ENCODE results near the gene GNAL. TPM values are rescaled to one million over a fixed set of nuclear protein-coding genes. Genes with fewer than 3 reads are reported as not detected.
A peak's percentile ranks its signal among the peaks of the same experiment; 100 is the strongest.

GNAL gene
- total and polyA plus RNA-seq, 2 of the 4 experiments (the other 2 are of a cell fraction) = 0.15 to 0.36 TPM

GRCh38 chr18:11857177-11857887, 168.3 kb downstream of the GNAL start:
- H3K79me1 ChIP-seq (ENCODE audit: low read depth in 1 of 2, low read length in 2 of 2) = peaks cover 10 to 22% of the 10 kb centered on the region in 2 experiments; a peak in 3 of 4 replicates
- H4K5ac ChIP-seq (ENCODE audit: low read depth, low read length) = peak overlapping the region; percentile 88
- ChIA-PET CTCF (no interaction called here), POLR2A (ENCODE audit: unreplicated experiment) (no interaction called here)
- peak; percentile 100 for DNase-seq
- peak overlapping the region; percentile 94 for H3K23ac ChIP-seq (ENCODE audit: low read depth, low read length)
- H3K4ac ChIP-seq (ENCODE audit: low read depth, low read length) = peak overlapping the region; percentile 94
- H3K9ac ChIP-seq (ENCODE audit: low read depth, low read length) = peak overlapping the region; percentile 73
- peak overlapping the region; percentile 96 for H3K56ac ChIP-seq (ENCODE audit: extremely low read depth, insufficient read depth, low read length)
- peak overlapping the region; percentile 89 for H2BK20ac ChIP-seq (ENCODE audit: low read depth, low read length)
- intact Hi-C loops (cut with micrococcal nuclease) (loop anchor here (10.0 kb wide), 1 partner anchor 87 kb away; no protein-coding TSS in a partner anchor), dilution Hi-C loops (cut with HindIII; ENCODE audit: low sequenced_read_pairs, unreplicated experiment) (no loop called here), in situ Hi-C loops (cut with MboI; ENCODE audit: low sequenced_read_pairs) (loop anchor here (10.0 kb wide), 1 partner anchor 427 kb away; no protein-coding TSS in a partner anchor)
- no peaks in the 10 kb centered on the region for H3K27me3 ChIP-seq (ENCODE audit: control insufficient read depth, insufficient read depth, low read length)
- H3K36me3 ChIP-seq (ENCODE audit: control insufficient read depth, insufficient read depth, low read length) = no peaks in the 10 kb centered on the region; the same call in 1 of the 2 replicates
- peak overlapping the region; percentile 96 for H3K27ac ChIP-seq (ENCODE audit: insufficient read depth, low read length)
- H3K4me1 ChIP-seq (ENCODE audit: control insufficient read depth, insufficient read depth, low read length) = peaks cover 21% of the 10 kb centered on the region
- no peaks in the 10 kb centered on the region for H3K9me3 ChIP-seq (ENCODE audit: control insufficient read depth, insufficient read depth, low read length)
- H3K4me2 ChIP-seq (ENCODE audit: low read depth, low read length) = peak overlapping the region; percentile 85
- peak; percentile 84 for ATAC-seq (ENCODE audit: low read depth)
- 9% methylated on average over 3 of the region's 11 CpGs; no CpG with 5 or more reads in 1 of the 2 experiments for WGBS, 2 experiments (ENCODE audit: extremely low coverage in 2 of 2, insufficient read length in 1 of 2)
- H3K14ac ChIP-seq (replicated peaks; ENCODE audit: low read depth, low read length) = peak overlapping the region; percentile 83
- peak overlapping the region; percentile 97 for H2BK120ac ChIP-seq (ENCODE audit: low read depth, low read length)
- BruUV-seq (replicated peaks) = TSS peak; percentile 95
- H2AK9ac ChIP-seq (replicated peaks; ENCODE audit: low read depth, low read length, poor library complexity) = peak overlapping the region; percentile 75
- H3K9me1 ChIP-seq (ENCODE audit: insufficient read depth, low read length) = peaks cover 7% of the 10 kb centered on the region; the same call in 1 of the 2 replicates
- peak overlapping the region; percentile 94 for H3K18ac ChIP-seq (ENCODE audit: low read depth, low read length)
- peak overlapping the region; percentile 5 for H2AK5ac ChIP-seq (ENCODE audit: low read depth, low read length)
- no peaks in the 10 kb centered on the region for H4K20me1 ChIP-seq (ENCODE audit: insufficient read depth, low read length)
- H4K8ac ChIP-seq (ENCODE audit: low read depth in 2 of 2, low read length in 2 of 2) = peak overlapping the region; percentile 45 to 96
- H2BK15ac ChIP-seq (ENCODE audit: low read depth, low read length) = peak overlapping the region; percentile 33; the same call in 2 of the 3 replicates
- H2AFZ ChIP-seq (replicated peaks; ENCODE audit: low read length, poor library complexity) = peak overlapping the region; percentile 92
- H3K4me3 ChIP-seq (ENCODE audit: insufficient read depth, low read depth, low read length) = peak overlapping the region; percentile 27
- H2BK5ac ChIP-seq (ENCODE audit: low read depth, low read length, poor library complexity, severe bottlenecking) = peak overlapping the region; percentile 99
- H4K91ac ChIP-seq (ENCODE audit: insufficient read depth, low read depth, low read length) = peak overlapping the region; percentile 89
- no peak for TF ChIP-seq ELK1 (IDR thresholded peaks at IDR 0.05; ENCODE audit: borderline replicate concordance, low read depth, low read length)
- TF ChIP-seq CTCF (conservative IDR thresholded peaks at IDR 0.05; ENCODE audit: low read depth, low read length) = no peak
- TF ChIP-seq CEBPB (IDR thresholded peaks at IDR 0.05; ENCODE audit: low read depth, low read length) = peak; percentile 91
- TF ChIP-seq SMC3 (IDR thresholded peaks at IDR 0.05; ENCODE audit: low read depth, low read length) = no peak
- TF ChIP-seq MAFK (IDR thresholded peaks at IDR 0.05; ENCODE audit: low read depth, low read length) = peak; percentile 71
- TF ChIP-seq RCOR1 (IDR thresholded peaks at IDR 0.05; ENCODE audit: insufficient replicate concordance, low read length) = no peak
- TF ChIP-seq MAZ (IDR thresholded peaks at IDR 0.05; ENCODE audit: borderline replicate concordance, low read depth, low read length) = peak; percentile 52; the same call in 1 of the 2 replicates
- TF ChIP-seq MXI1 (IDR thresholded peaks at IDR 0.05; ENCODE audit: borderline replicate concordance, low read depth, low read length) = 0 out of 2 replicates have a peak, but pooled peaks have one; percentile 19
- no peak for TF ChIP-seq CHD1 (IDR thresholded peaks at IDR 0.05; ENCODE audit: low read depth, low read length)
- peak; percentile 83 for TF ChIP-seq USF2 (IDR thresholded peaks at IDR 0.05; ENCODE audit: low read depth, low read length)
- TF ChIP-seq NFE2L2 (IDR thresholded peaks at IDR 0.05; ENCODE audit: low read depth, low read length) = peak; percentile 98
- TF ChIP-seq FOS (IDR thresholded peaks at IDR 0.05; ENCODE audit: low read depth, low read length) = peak; percentile 98
- peak; percentile 38; the same call in 1 of the 2 replicates for TF ChIP-seq BHLHE40 (IDR thresholded peaks at IDR 0.05; ENCODE audit: low read depth, low read length)
